A673 (cell line): ENCODE measurements around the gene ALOX12. TPM values are rescaled to one million over a fixed set of nuclear protein-coding genes. Genes with fewer than 3 reads are reported as not detected.

Experiments
- BruUV-seq: library from RNA; stranded (reverse); fragments of 400-500 nt; replicated peaks from 2 replicates; lab custom pipeline; 2021; lab: Mats Ljungman, UMichigan
- CTCF ChIA-PET: fragments of 300-600 bp; sonication (Branson Sonifier 250); formaldehyde crosslinking; loops from one replicate; lab custom pipeline; 2022; ENCODE audit warnings: antibody characterized with exemption; lab: Charles Lee
- POLR2A ChIA-PET: fragments of 300-600 bp; sonication (Branson Sonifier 250); formaldehyde crosslinking; loops from one replicate; lab custom pipeline; 2022; ENCODE audit warnings: antibody characterized with exemption; ENCODE audit not compliant: low non-redundant PET; lab: Charles Lee
- DNase-seq: peaks from one replicate; pipeline ENCODE4 v3.0.0-alpha.2; 2015; ENCODE audit warnings: low spot score
- H3K27ac ChIP-seq: fragments of 200-600 bp; sonication (generic); 2 replicates; pipeline ENCODE4 v1.5.1; 2016; ENCODE audit warnings: mixed run types, low read depth, mild to moderate bottlenecking, mixed read lengths, antibody characterized with exemption, low read length; ENCODE audit not compliant: poor library complexity, severe bottlenecking
- H3K27me3 ChIP-seq: fragments of 200-600 bp; sonication (generic); replicated peaks from 2 replicates; pipeline ENCODE4 v1.6.1; 2017; ENCODE audit warnings: mixed run types, low read depth, mild to moderate bottlenecking, mixed read lengths, antibody characterized with exemption, low read length; ENCODE audit not compliant: insufficient read depth, poor library complexity
- H3K36me3 ChIP-seq: fragments of 200-600 bp; sonication (generic); 2 replicates; pipeline ENCODE4 v1.6.1; 2016; ENCODE audit warnings: mixed run types, mild to moderate bottlenecking, mixed read lengths, antibody characterized with exemption, low read length; ENCODE audit not compliant: insufficient read depth, poor library complexity, severe bottlenecking
- H3K4me1 ChIP-seq: fragments of 200-600 bp; sonication (generic); 2 replicates; pipeline ENCODE4 v1.6.1; 2017; ENCODE audit warnings: mixed run types, mild to moderate bottlenecking, mixed read lengths, antibody characterized with exemption, low read length; ENCODE audit not compliant: insufficient read depth, poor library complexity, severe bottlenecking
- H3K4me3 ChIP-seq: fragments of 200-600 bp; sonication (generic); 2 replicates; pipeline ENCODE4 v1.5.1; 2016; ENCODE audit warnings: low read depth, mixed run types, mild to moderate bottlenecking, mixed read lengths, low read length; ENCODE audit not compliant: poor library complexity, severe bottlenecking
- H3K9me3 ChIP-seq: fragments of 200-600 bp; sonication (generic); 2 replicates; pipeline ENCODE4 v1.6.1; 2016; ENCODE audit warnings: mixed run types, low read depth, mild to moderate bottlenecking, mixed read lengths, antibody characterized with exemption, low read length; ENCODE audit not compliant: poor library complexity, severe bottlenecking
- EZH2 ChIP-seq: fragments of 200-600 bp; sonication (generic); IDR thresholded peaks from 2 replicates; pipeline ENCODE4 v1.6.1; 2017; ENCODE audit warnings: borderline replicate concordance, low read depth, mild to moderate bottlenecking, mixed read lengths, antibody characterized with exemption, low read length; ENCODE audit not compliant: poor library complexity, severe bottlenecking
- intact Hi-C: fragments of 100-400 bp; cut with micrococcal nuclease; formaldehyde crosslinking; loops from one replicate; pipeline ENCODE4 v1.10.0; 2022; ENCODE audit not compliant: unreplicated experiment
- total RNA-seq: library from RNA; stranded (reverse); gene quantifications from 2 replicates; pipeline ENCODE4 v1.2.3, GENCODE V29; 2021
- TF ChIP-seq, protein P1 (sequence below): fragments of 300-800, 200-600 bp; sonication (generic); conservative IDR thresholded peaks from 2 replicates; pipeline ENCODE4 v1.5.1; 2017; ENCODE audit warnings: low read depth, mild to moderate bottlenecking, antibody characterized with exemption, low read length, moderate library complexity, mixed read lengths

Gene ALOX12
- total RNA-seq, 1 experiment from 2014 or later, result not detected

DNA sequence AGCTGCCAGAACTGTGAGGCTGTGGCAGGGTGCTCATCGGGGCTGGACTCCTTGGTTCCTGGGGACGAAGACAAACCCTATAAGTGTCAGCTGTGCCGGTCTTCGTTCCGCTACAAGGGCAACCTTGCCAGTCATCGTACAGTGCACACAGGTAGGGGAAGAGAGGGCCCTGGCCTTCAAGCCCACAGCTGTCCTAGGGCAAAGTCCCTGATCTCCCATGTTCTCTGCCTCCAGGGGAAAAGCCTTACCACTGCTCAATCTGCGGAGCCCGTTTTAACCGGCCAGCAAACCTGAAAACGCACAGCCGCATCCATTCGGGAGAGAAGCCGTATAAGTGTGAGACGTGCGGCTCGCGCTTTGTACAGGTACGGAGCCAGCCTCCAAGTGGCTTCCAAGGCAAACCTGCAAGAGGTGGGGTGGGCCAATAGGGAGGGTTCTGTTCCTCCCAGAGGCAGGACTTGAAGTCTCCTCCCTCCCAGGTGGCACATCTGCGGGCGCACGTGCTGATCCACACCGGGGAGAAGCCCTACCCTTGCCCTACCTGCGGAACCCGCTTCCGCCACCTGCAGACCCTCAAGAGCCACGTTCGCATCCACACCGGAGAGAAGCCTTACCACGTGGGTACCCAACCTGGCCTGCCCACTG is 30.7 kb downstream of the ALOX12 start:
- Histone ChIP-seq H3K27me3 (no peaks in the 10 kb centered on the region), H3K36me3 (no peaks in the 10 kb centered on the region), H3K4me3 (no peak overlapping the region), H3K9me3 (no peaks in the 10 kb centered on the region), H3K4me1 (peaks cover 10% of the 10 kb centered on the region), H3K27ac (no peak overlapping the region)
- ChIA-PET POLR2A (no interaction called here), CTCF (no interaction called here)
- intact Hi-C loops, result no loop called here
- no TSS peak for BruUV-seq
- TF ChIP-seq EZH2, result no peak
- TF ChIP-seq, protein P1, sequence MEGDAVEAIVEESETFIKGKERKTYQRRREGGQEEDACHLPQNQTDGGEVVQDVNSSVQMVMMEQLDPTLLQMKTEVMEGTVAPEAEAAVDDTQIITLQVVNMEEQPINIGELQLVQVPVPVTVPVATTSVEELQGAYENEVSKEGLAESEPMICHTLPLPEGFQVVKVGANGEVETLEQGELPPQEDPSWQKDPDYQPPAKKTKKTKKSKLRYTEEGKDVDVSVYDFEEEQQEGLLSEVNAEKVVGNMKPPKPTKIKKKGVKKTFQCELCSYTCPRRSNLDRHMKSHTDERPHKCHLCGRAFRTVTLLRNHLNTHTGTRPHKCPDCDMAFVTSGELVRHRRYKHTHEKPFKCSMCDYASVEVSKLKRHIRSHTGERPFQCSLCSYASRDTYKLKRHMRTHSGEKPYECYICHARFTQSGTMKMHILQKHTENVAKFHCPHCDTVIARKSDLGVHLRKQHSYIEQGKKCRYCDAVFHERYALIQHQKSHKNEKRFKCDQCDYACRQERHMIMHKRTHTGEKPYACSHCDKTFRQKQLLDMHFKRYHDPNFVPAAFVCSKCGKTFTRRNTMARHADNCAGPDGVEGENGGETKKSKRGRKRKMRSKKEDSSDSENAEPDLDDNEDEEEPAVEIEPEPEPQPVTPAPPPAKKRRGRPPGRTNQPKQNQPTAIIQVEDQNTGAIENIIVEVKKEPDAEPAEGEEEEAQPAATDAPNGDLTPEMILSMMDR, result no peak
- DNase-seq, result no peak

DNA sequence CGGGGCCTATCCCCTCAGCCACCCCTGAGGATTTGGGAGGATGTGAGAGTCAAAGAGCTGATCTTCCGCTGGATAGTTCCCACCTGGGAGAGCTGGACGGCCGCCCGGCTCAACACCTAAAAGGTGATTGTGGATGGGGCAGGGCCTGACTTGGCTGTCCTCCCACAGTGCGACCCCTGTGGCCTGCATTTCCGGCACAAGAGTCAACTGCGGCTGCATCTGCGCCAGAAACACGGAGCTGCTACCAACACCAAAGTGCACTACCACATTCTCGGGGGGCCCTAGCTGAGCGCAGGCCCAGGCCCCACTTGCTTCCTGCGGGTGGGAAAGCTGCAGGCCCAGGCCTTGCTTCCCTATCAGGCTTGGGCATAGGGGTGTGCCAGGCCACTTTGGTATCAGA is 31.5 kb downstream of the ALOX12 start:
- no peaks in the 10 kb centered on the region for H3K36me3 ChIP-seq
- ChIA-PET POLR2A (no interaction called here), CTCF (no interaction called here)
- no peaks in the 10 kb centered on the region for H3K9me3 ChIP-seq
- H3K27ac ChIP-seq, result no peak overlapping the region
- no peaks in the 10 kb centered on the region for H3K27me3 ChIP-seq
- no peak for DNase-seq
- peaks cover 7% of the 10 kb centered on the region for H3K4me1 ChIP-seq
- H3K4me3 ChIP-seq, result no peak overlapping the region
- TF ChIP-seq, protein P1, result no peak
- TF ChIP-seq EZH2, result no peak
- intact Hi-C loops, result no loop called here
- no TSS peak for BruUV-seq

GRCh38 chr17:7029096-7029495 is 33.2 kb downstream of the ALOX12 start:
- no peak for TF ChIP-seq EZH2
- TF ChIP-seq, protein P1, result no peak
- H3K27me3 ChIP-seq, result no peaks in the 10 kb centered on the region
- ChIA-PET POLR2A (no interaction called here), CTCF (no interaction called here)
- peaks cover 7% of the 10 kb centered on the region for H3K4me1 ChIP-seq
- no peaks in the 10 kb centered on the region for H3K9me3 ChIP-seq
- BruUV-seq, result no TSS peak
- H3K27ac ChIP-seq, result no peak overlapping the region
- no peaks in the 10 kb centered on the region for H3K36me3 ChIP-seq
- no peak overlapping the region for H3K4me3 ChIP-seq
- intact Hi-C loops, result no loop called here
- DNase-seq, result no peak
